Measurements from ENCODE around the gene LRP1B.

Gene LRP1B

GRCh38 chr2:142040556-142040955 is 90.3 kb downstream of the LRP1B start:
- DNase-seq (ENCODE audit: low spot score), result peak; percentile 16

- DNase-seq (ENCODE audit: low spot score), result peak; percentile 36
Measured at GRCh38 chr2:142038826-142039225, 92.0 kb downstream of the LRP1B start.

GRCh38 chr2:142037744-142038143 is 93.1 kb downstream of the LRP1B start:
- DNase-seq (ENCODE audit: low spot score), result no peak

GRCh38 chr2:142037066-142037465 is 93.8 kb downstream of the LRP1B start:
- peak; percentile 42 for DNase-seq (ENCODE audit: low spot score)

- DNase-seq (ENCODE audit: low spot score), result peak; percentile 63
Measured at GRCh38 chr2:142033393-142033792, 97.4 kb downstream of the LRP1B start.

GRCh38 chr2:142031656-142032055 is 99.2 kb downstream of the LRP1B start:
- DNase-seq (ENCODE audit: low spot score), result no peak

GRCh38 chr2:142030735-142031134 is 100.1 kb downstream of the LRP1B start:
- DNase-seq (ENCODE audit: low spot score), result no peak

GRCh38 chr2:142029974-142030373 is 100.8 kb downstream of the LRP1B start:
- DNase-seq (ENCODE audit: low spot score), result no peak

GRCh38 chr2:142025394-142025793 is 105.4 kb downstream of the LRP1B start:
- DNase-seq (ENCODE audit: low spot score), result no peak

GRCh38 chr2:142020368-142020767 is 110.4 kb downstream of the LRP1B start:
- DNase-seq (ENCODE audit: low spot score), result peak; percentile 72

GRCh38 chr2:142014536-142014935 is 116.3 kb downstream of the LRP1B start:
- DNase-seq (ENCODE audit: low spot score), result no peak

GRCh38 chr2:142012797-142013196 is 118.0 kb downstream of the LRP1B start:
- DNase-seq (ENCODE audit: low spot score), result no peak

- no peak for DNase-seq (ENCODE audit: low spot score)
Measured at GRCh38 chr2:142010477-142011270, 120.1 kb downstream of the LRP1B start.

- no peak for DNase-seq (ENCODE audit: low spot score)
Measured at GRCh38 chr2:142008135-142008744, 122.6 kb downstream of the LRP1B start.

- no peak for DNase-seq (ENCODE audit: low spot score)
Measured at GRCh38 chr2:141994066-141994465, 136.8 kb downstream of the LRP1B start.

- no peak for DNase-seq (ENCODE audit: low spot score)
Measured at GRCh38 chr2:141992695-141993094, 138.1 kb downstream of the LRP1B start.

GRCh38 chr2:141968433-141968832 is 162.4 kb downstream of the LRP1B start:
- peak; percentile 32 for DNase-seq (ENCODE audit: low spot score)

- no peak for DNase-seq (ENCODE audit: low spot score)
Measured at GRCh38 chr2:141967980-141968379, 162.8 kb downstream of the LRP1B start.

- DNase-seq (ENCODE audit: low spot score), result no peak
Measured at GRCh38 chr2:141967503-141967902, 163.3 kb downstream of the LRP1B start.

- DNase-seq (ENCODE audit: low spot score), result no peak
Measured at GRCh38 chr2:141959941-141960340, 170.9 kb downstream of the LRP1B start.

- DNase-seq (ENCODE audit: low spot score), result no peak
Measured at GRCh38 chr2:141959016-141959415, 171.8 kb downstream of the LRP1B start.

- DNase-seq (ENCODE audit: low spot score), result peak; percentile 1
Measured at GRCh38 chr2:141957827-141958450, 172.9 kb downstream of the LRP1B start.

- no peak for DNase-seq (ENCODE audit: low spot score)
Measured at GRCh38 chr2:141957321-141957720, 173.5 kb downstream of the LRP1B start.
